ENCODE data around the gene EFCAB11. TPM values are rescaled to one million over a fixed set of nuclear protein-coding genes. Genes with fewer than 3 reads are reported as not detected.

EFCAB11 gene
- total RNA-seq, 1 experiment from 2014 or later, result 10.6 TPM

GRCh38 chr14:89957791-89958190, 3.3 kb upstream of the EFCAB11 start:
- CTCF ChIA-PET, result interaction anchor here (1.7 to 3.3 kb wide), 2 partner anchors 15 to 278 kb away, joined by 6 to 26 read pairs; no protein-coding TSS in a partner anchor
- Mint-ChIP-seq H3K4me3 (ENCODE audit: unreplicated experiment) (no peak overlapping the region), H3K27ac (ENCODE audit: low read depth, unreplicated experiment) (peak overlapping the region; percentile 94), H3K4me1 (ENCODE audit: insufficient read depth, unreplicated experiment) (peaks cover 19% of the 10 kb centered on the region), H3K36me3 (ENCODE audit: insufficient read depth, unreplicated experiment) (peaks cover 5% of the 10 kb centered on the region), H3K9me3 (ENCODE audit: unreplicated experiment) (no peaks in the 10 kb centered on the region), H3K27me3 (ENCODE audit: insufficient read depth, unreplicated experiment) (no peaks in the 10 kb centered on the region)
- POLR2A ChIA-PET, result no interaction called here
- BruUV-seq (replicated peaks), result no TSS peak
- TF ChIP-seq CTCF (IDR thresholded peaks at IDR 0.05; ENCODE audit: unreplicated experiment), result no peak
- intact Hi-C loops (cut with micrococcal nuclease), result loop anchor here (10.0 kb wide), 1 partner anchor 437 kb away; the partner anchor contains the start of gene CALM1
- no peak for DNase-seq (ENCODE audit: unreplicated experiment)

- peak overlapping the region; percentile 94 for H3K27ac Mint-ChIP-seq (ENCODE audit: low read depth, unreplicated experiment)
Measured at GRCh38 chr14:89957376-89957775, 2.8 kb upstream of the EFCAB11 start.

DNA sequence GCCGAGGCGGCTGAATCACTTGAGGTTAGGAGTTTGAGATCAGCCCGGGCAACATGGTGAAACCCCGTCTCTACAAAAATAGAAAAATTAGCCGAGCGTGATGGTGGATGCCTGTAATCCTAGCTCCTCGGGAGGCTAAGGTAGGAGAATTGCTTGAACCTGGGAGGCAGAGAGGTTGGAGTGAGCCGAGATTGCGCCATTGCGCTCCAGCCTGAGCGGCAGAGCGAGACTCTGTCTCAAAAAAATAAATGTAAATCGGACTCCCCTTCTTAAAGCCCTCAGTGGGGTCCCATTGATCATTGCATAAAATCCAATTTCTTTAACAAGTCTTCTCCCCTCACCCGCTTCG, 2.1 kb upstream of the EFCAB11 start:
- H3K36me3 Mint-ChIP-seq (ENCODE audit: insufficient read depth, unreplicated experiment), result peaks cover 5% of the 10 kb centered on the region
- no peak for DNase-seq (ENCODE audit: unreplicated experiment)
- intact Hi-C loops (cut with micrococcal nuclease), result loop anchor here (1.0 to 10.0 kb wide), 2 partner anchors 279 to 438 kb away; partner anchors contain the start of gene CALM1
- peak overlapping the region; percentile 94 for H3K27ac Mint-ChIP-seq (ENCODE audit: low read depth, unreplicated experiment)
- H3K9me3 Mint-ChIP-seq (ENCODE audit: unreplicated experiment), result no peaks in the 10 kb centered on the region
- no peak for TF ChIP-seq CTCF (IDR thresholded peaks at IDR 0.05; ENCODE audit: unreplicated experiment)
- no TSS peak for BruUV-seq (replicated peaks)
- H3K27me3 Mint-ChIP-seq (ENCODE audit: insufficient read depth, unreplicated experiment), result no peaks in the 10 kb centered on the region
- peak overlapping the region; percentile 88 for H3K4me3 Mint-ChIP-seq (ENCODE audit: unreplicated experiment)
- H3K4me1 Mint-ChIP-seq (ENCODE audit: insufficient read depth, unreplicated experiment), result peaks cover 19% of the 10 kb centered on the region
- ChIA-PET POLR2A (interaction anchor here (0.6 to 1.9 kb wide), 8 partner anchors 20 to 1132 kb away, joined by 3 to 11 read pairs (median 4); partner anchors contain the start of genes PSMC1 and TTC8), CTCF (interaction anchor here (1.3 to 3.3 kb wide), 3 partner anchors 16 to 279 kb away, joined by 3 to 26 read pairs (median 6); no protein-coding TSS in a partner anchor)

More at GRCh38 chr14:89957376-89957775, 2.8 kb upstream of the EFCAB11 start:
- Mint-ChIP-seq H3K4me1 (ENCODE audit: insufficient read depth, unreplicated experiment) (peaks cover 19% of the 10 kb centered on the region), H3K36me3 (ENCODE audit: insufficient read depth, unreplicated experiment) (peaks cover 5% of the 10 kb centered on the region), H3K9me3 (ENCODE audit: unreplicated experiment) (no peaks in the 10 kb centered on the region), H3K4me3 (ENCODE audit: unreplicated experiment) (peak overlapping the region; percentile 88), H3K27me3 (ENCODE audit: insufficient read depth, unreplicated experiment) (no peaks in the 10 kb centered on the region)
- no peak for DNase-seq (ENCODE audit: unreplicated experiment)
- no peak for TF ChIP-seq CTCF (IDR thresholded peaks at IDR 0.05; ENCODE audit: unreplicated experiment)
- intact Hi-C loops (cut with micrococcal nuclease), result loop anchor here (10.0 kb wide), 1 partner anchor 437 kb away; the partner anchor contains the start of gene CALM1
- POLR2A ChIA-PET, result interaction anchor here (0.6 kb wide), 2 partner anchors 51 to 270 kb away, joined by 3 read pairs; no protein-coding TSS in a partner anchor
- TSS peak; percentile 37 for BruUV-seq (replicated peaks)
- CTCF ChIA-PET, result interaction anchor here (1.3 to 3.3 kb wide), 3 partner anchors 16 to 278 kb away, joined by 3 to 26 read pairs (median 6); no protein-coding TSS in a partner anchor

- peak within 1 kb of the TSS; percentile 88 for H3K4me3 Mint-ChIP-seq (ENCODE audit: unreplicated experiment)
- ChIA-PET CTCF (interaction anchor here (1.3 to 3.3 kb wide), 3 partner anchors 15 to 280 kb away, joined by 3 to 26 read pairs (median 6); no protein-coding TSS in a partner anchor), POLR2A (interaction anchor here (0.6 to 1.9 kb wide), 17 partner anchors 8 to 1170 kb away, joined by 3 to 11 read pairs (median 4); partner anchors contain the start of genes PSMC1 and TTC8)
- intact Hi-C loops (cut with micrococcal nuclease), result loop anchor here (1.0 to 10.0 kb wide), 2 partner anchors 279 to 439 kb away; partner anchors contain the start of gene CALM1
- peak within 1 kb of the TSS; percentile 94 for H3K27ac Mint-ChIP-seq (ENCODE audit: low read depth, unreplicated experiment)
- DNase-seq (ENCODE audit: unreplicated experiment), result peak; percentile 96
- no TSS peak for BruUV-seq (replicated peaks)
- H3K4me1 Mint-ChIP-seq (ENCODE audit: insufficient read depth, unreplicated experiment), result peaks cover 19% of the 10 kb centered on the region
- H3K9me3 Mint-ChIP-seq (ENCODE audit: unreplicated experiment), result no peaks in the 10 kb centered on the region
- TF ChIP-seq CTCF (IDR thresholded peaks at IDR 0.05; ENCODE audit: unreplicated experiment), result no peak
- H3K27me3 Mint-ChIP-seq (ENCODE audit: insufficient read depth, unreplicated experiment), result no peaks in the 10 kb centered on the region
- peaks cover 8% of the 10 kb centered on the region for H3K36me3 Mint-ChIP-seq (ENCODE audit: insufficient read depth, unreplicated experiment)
Measured at GRCh38 chr14:89955745-89956660, 1.5 kb upstream of the EFCAB11 start, which contains the start of gene TDP1. Gene TDP1, plus strand, starts transcription at chr14:89955927. Its CDS starts 7,188 bp downstream, at chr14:89963115.
